Hematopoietic multipotent progenitor cell treated with erythropoietin and hydrocortisone succinate and interleukin-3 and kit ligand, for 8 days (in vitro differentiated cells): ENCODE results near the gene GTSF1L.
A peak's percentile ranks its signal among the peaks of the same experiment; 100 is the strongest.
"Not testable (repeated sequence)": the region's sequence is repeated elsewhere in the genome, so short reads cannot be mapped to it uniquely, and the experiment has no call there.

Source experiments
- DNase-seq: peaks from one replicate; pipeline ENCODE4 v3.0.0-alpha.2; 2015

Gene GTSF1L

GRCh38 chr20:43726811-43727338 lies at the start of gene GTSF1L:
Gene GTSF1L, minus strand, starts transcription at chr20:43727002. Its CDS starts 308 bp downstream, at chr20:43726694.
- no peak for DNase-seq

GRCh38 chr20:43774754-43775153 lies 48.0 kb upstream of the GTSF1L start:
- no peak for DNase-seq

GRCh38 chr20:43771503-43772190 lies 44.8 kb upstream of the GTSF1L start:
- no peak for DNase-seq

- DNase-seq = no peak
Observed at GRCh38 chr20:43770342-43770741, 43.5 kb upstream of the GTSF1L start.

- DNase-seq = no peak
Observed at GRCh38 chr20:43767686-43768474, 41.1 kb upstream of the GTSF1L start.

GRCh38 chr20:43766917-43767316 lies 40.1 kb upstream of the GTSF1L start:
- DNase-seq = no peak

GRCh38 chr20:43766385-43766784 lies 39.6 kb upstream of the GTSF1L start:
- DNase-seq = no peak

GRCh38 chr20:43765916-43766315 lies 39.1 kb upstream of the GTSF1L start:
- DNase-seq = no peak

GRCh38 chr20:43762911-43763310 lies 36.1 kb upstream of the GTSF1L start:
- DNase-seq = no peak

GRCh38 chr20:43761386-43762340 lies 34.9 kb upstream of the GTSF1L start:
- DNase-seq = no peak

GRCh38 chr20:43757888-43758287 lies 31.1 kb upstream of the GTSF1L start:
- not testable (repeated sequence) for DNase-seq

GRCh38 chr20:43755851-43756250 lies 29.0 kb upstream of the GTSF1L start:
- no peak for DNase-seq

GRCh38 chr20:43755390-43755789 lies 28.6 kb upstream of the GTSF1L start:
- no peak for DNase-seq

- DNase-seq = peak; percentile 20
Observed at GRCh38 chr20:43752561-43753301, 25.9 kb upstream of the GTSF1L start.

GRCh38 chr20:43752051-43752360 lies 25.2 kb upstream of the GTSF1L start:
- no peak for DNase-seq

GRCh38 chr20:43751167-43752050 lies 24.6 kb upstream of the GTSF1L start:
- DNase-seq = no peak

- no peak for DNase-seq
Observed at GRCh38 chr20:43750774-43751166, 24.0 kb upstream of the GTSF1L start.

GRCh38 chr20:43749734-43750294 lies 23.0 kb upstream of the GTSF1L start:
- DNase-seq = peak; percentile 55

- no peak for DNase-seq
Observed at GRCh38 chr20:43748274-43748673, 21.5 kb upstream of the GTSF1L start.

- DNase-seq = peak; percentile 50
Observed at GRCh38 chr20:43746344-43747137, 19.7 kb upstream of the GTSF1L start.
